AG08396 (cell line): ENCODE measurements around the gene PDE6D.

Experiments
- DNase-seq: peaks from one replicate; pipeline ENCODE4 v3.0.0; 2012; ENCODE audit warnings: low spot score, mixed read lengths

Gene PDE6D

GRCh38 chr2:231706731-231707624 is 74.1 kb downstream of the PDE6D start:
- DNase-seq = peak; percentile 97

- no peak for DNase-seq
These were observed 77.1 kb downstream of the PDE6D start for GRCh38 chr2:231704017-231704416.

GRCh38 chr2:231701456-231702373 is 79.4 kb downstream of the PDE6D start:
- DNase-seq = no peak

- DNase-seq = no peak
These were observed 82.1 kb downstream of the PDE6D start for GRCh38 chr2:231699006-231699405.

- peak; percentile 62 for DNase-seq
These were observed 85.1 kb downstream of the PDE6D start for GRCh38 chr2:231696004-231696367.

GRCh38 chr2:231693956-231694355 is 87.1 kb downstream of the PDE6D start:
- no peak for DNase-seq

GRCh38 chr2:231692847-231693246 is 88.2 kb downstream of the PDE6D start:
- DNase-seq = no peak

- DNase-seq = no peak
These were observed 89.8 kb downstream of the PDE6D start for GRCh38 chr2:231691251-231691772.

- DNase-seq = no peak
These were observed 91.8 kb downstream of the PDE6D start for GRCh38 chr2:231689124-231689893.

- DNase-seq = no peak
These were observed 92.4 kb downstream of the PDE6D start for GRCh38 chr2:231688719-231689118.

- DNase-seq = no peak
These were observed 93.1 kb downstream of the PDE6D start for GRCh38 chr2:231687961-231688360.

- peak; percentile 68 for DNase-seq
These were observed 93.8 kb downstream of the PDE6D start for GRCh38 chr2:231687133-231687852.

- no peak for DNase-seq
These were observed 94.6 kb downstream of the PDE6D start for GRCh38 chr2:231686192-231687100.

- no peak for DNase-seq
These were observed 95.5 kb downstream of the PDE6D start for GRCh38 chr2:231685349-231686191.

- no peak for DNase-seq
These were observed 96.5 kb downstream of the PDE6D start for GRCh38 chr2:231684314-231685223.

GRCh38 chr2:231683292-231684235 is 97.5 kb downstream of the PDE6D start:
- no peak for DNase-seq
